NAMALWA (cell line): ENCODE data around the gene RNU6-1.

Experiments used
- DNase-seq: peaks from one replicate; pipeline ENCODE4 v3.0.0-alpha.2; 2015; ENCODE audit warnings: low spot score

RNU6-1 gene

GRCh38 chr15:67801142-67801541 lies 38.7 kb downstream of the RNU6-1 start:
- no peak for DNase-seq

GRCh38 chr15:67799801-67800205 lies 40.0 kb downstream of the RNU6-1 start:
- DNase-seq = no peak

GRCh38 chr15:67796196-67797127 lies 43.4 kb downstream of the RNU6-1 start:
- no peak for DNase-seq

- DNase-seq = no peak
Observed at GRCh38 chr15:67794832-67795574, 44.8 kb downstream of the RNU6-1 start.

GRCh38 chr15:67792250-67792942 lies 47.4 kb downstream of the RNU6-1 start:
- DNase-seq = no peak

GRCh38 chr15:67790610-67791319 lies 49.1 kb downstream of the RNU6-1 start:
- DNase-seq = no peak
